Naive B cell (primary cell): Measurements from ENCODE around the gene CHERP. TPM values are rescaled to one million over a fixed set of nuclear protein-coding genes. Genes with fewer than 3 reads are reported as not detected.

Experiments used
- ATAC-seq, 2 donors: fragments of 150-1000 bp; cut with Tn5 transposase; 2 replicates each; pipeline ENCODE4 v1.10.0; 2021; ENCODE audit warnings: low read depth in 2 of 2, mild to moderate bottlenecking in 2 of 2, moderate library complexity in 2 of 2
- DNase-seq: peaks from one replicate; pipeline ENCODE4 v3.0.0; 2022
- H3K27ac Mint-ChIP-seq, 6 donors: one replicate each; pipeline ENCODE4 v1.8.0; 2020 to 2022; ENCODE audit warnings: mild to moderate bottlenecking in 6 of 6, mixed read lengths in 6 of 6, moderate library complexity in 5 of 6, inconsistent platforms in 2 of 6
- H3K27me3 Mint-ChIP-seq, 3 donors: one replicate each; pipeline ENCODE4 v1.8.0; 2021 to 2022; ENCODE audit warnings: mixed read lengths in 3 of 3, mild to moderate bottlenecking in 1 of 3
- H3K36me3 Mint-ChIP-seq, 2 donors: one replicate each; pipeline ENCODE4 v1.8.0; 2020 to 2022; ENCODE audit warnings: mixed read lengths in 2 of 2, inconsistent platforms in 1 of 2, mild to moderate bottlenecking in 1 of 2
- H3K4me1 Mint-ChIP-seq, 3 donors: one replicate each; pipeline ENCODE4 v1.8.0; 2020 to 2022; ENCODE audit warnings: mixed read lengths in 3 of 3, inconsistent platforms in 1 of 3, mild to moderate bottlenecking in 1 of 3, moderate library complexity in 1 of 3
- H3K4me3 Mint-ChIP-seq, 8 donors: one replicate each; pipeline ENCODE4 v1.8.0; 2020 to 2022; ENCODE audit warnings: mild to moderate bottlenecking in 8 of 8, mixed read lengths in 8 of 8, moderate library complexity in 8 of 8, inconsistent platforms in 2 of 8
- H3K9me3 Mint-ChIP-seq, 7 donors: one replicate each; pipeline ENCODE4 v1.8.0; 2020 to 2022; ENCODE audit warnings: mixed read lengths in 7 of 7, mild to moderate bottlenecking in 5 of 7, inconsistent platforms in 2 of 7, moderate library complexity in 1 of 7
- polyA plus RNA-seq, 6 donors: library from polyadenylated mRNA; unstranded; fragments of 300-500 nt; fragmentation: Illumina TruSeq; gene quantifications; one replicate each; pipeline ENCODE4 v1.2.3, GENCODE V29; 2021; ENCODE audit warnings: low read depth in 6 of 6

CHERP gene
- polyA plus RNA-seq, 6 donors from 2014 or later, result 3.2 to 19.5 (median 9.4) TPM

DNA sequence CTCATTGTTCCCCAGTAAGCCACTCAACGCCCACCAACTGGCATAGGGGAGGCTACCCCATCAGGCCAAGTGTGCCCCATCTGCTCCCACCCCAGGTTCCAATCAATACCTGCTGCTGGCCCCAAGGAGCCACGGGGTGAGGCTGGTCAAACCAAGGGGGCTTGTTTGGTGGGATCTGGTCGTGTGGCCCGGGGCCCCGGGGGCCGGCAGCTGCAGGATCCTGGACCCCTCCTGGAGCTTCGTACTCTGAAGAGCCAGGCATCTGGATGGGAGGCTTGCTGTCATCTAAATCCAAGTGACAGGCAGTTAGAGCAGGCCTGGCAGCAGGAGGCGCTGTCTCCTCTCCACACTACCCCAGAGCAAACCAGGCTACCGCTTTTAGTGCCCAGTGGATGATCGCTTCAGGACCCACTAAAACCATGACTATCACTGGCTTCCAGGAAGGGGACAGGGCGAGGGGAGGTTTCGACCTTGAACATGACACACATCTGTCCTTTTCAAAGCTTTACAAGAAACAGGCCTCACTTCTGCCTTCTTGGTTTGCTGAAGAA, 14.2 kb downstream of the CHERP start:
- Mint-ChIP-seq H3K27me3 (no peaks in the 10 kb centered on the region), H3K9me3 (no peaks in the 10 kb centered on the region), H3K36me3 (peaks cover 0 to 12% of the 10 kb centered on the region in 2 donors), H3K4me1 (peaks cover 0 to 5% (median 3%) of the 10 kb centered on the region in 3 donors), H3K27ac (peak overlapping the region in 1 of 6 donors; percentile 61), H3K4me3 (no peak overlapping the region)
- peak in 1 of 2 donors; percentile 23 for ATAC-seq
- peak; percentile 26 for DNase-seq

DNA sequence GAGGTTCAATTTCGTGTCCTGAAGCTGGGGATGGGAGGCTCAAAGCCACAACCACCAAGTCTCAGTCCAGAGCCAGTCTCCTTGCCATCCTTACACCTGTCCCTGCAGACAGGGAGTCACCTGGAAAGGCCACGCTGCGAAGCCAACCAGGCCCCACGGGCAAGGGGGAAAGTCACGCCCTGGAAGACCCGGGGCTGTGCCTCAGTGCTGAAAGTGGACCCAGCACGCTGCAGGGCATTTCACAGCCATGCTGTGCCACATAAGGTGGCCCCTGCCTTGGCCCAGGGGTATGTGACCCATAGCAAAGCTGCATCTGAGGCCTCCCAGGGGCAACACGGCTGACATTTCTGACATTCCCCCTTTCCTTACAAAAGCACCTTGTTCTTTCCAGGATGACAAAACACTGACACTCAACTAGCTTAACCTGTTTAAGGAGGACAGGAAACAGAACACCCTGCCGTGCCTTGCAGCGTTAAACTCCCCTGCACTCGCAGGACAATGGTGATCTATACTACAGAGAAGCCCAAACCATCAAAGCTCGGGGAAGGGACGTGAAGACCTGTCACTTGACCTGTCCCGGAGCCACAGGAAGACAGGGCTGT, 14.8 kb downstream of the CHERP start:
- DNase-seq (no peak), ATAC-seq (no peak)
- Mint-ChIP-seq H3K36me3 (peaks cover 0 to 16% of the 10 kb centered on the region in 2 donors), H3K27me3 (no peaks in the 10 kb centered on the region), H3K27ac (peak overlapping the region in 1 of 6 donors; percentile 61), H3K4me3 (no peak overlapping the region), H3K9me3 (no peaks in the 10 kb centered on the region), H3K4me1 (peaks cover 0 to 5% (median 3%) of the 10 kb centered on the region in 3 donors)

DNA sequence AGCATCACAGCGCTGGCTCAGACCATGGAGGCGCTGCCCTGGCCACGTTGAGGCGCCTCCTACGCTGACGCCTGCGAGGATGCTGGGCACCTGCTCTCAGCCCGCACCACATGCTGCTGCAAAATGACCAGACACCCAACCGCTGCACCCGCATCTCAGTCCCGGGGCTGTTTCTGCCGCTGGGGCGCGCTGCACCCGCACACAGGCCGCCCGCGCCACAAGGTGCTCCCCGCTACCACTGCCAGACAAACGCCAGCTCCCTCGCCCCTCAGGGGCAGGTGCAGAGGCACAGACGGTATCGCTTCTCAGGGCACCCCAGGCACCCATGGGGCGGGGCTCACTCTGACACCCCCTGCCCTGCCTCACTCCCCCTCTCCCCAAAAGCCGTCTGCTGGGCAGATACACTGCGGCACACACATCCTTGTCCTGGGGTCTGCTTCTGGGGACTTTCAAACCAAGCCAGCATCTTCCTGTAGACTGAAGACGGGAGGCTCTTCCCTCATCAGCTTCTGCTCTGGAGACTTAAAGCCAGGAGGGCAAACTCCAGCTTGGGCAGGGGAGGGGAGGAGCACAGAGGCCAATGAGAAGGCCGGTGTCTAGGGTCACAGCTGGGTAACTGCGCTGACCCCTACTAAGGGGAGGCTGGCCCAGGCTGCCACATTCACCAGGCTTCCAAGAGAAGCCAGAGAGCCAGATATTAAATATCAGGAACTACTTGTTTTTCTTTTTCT, 16.3 kb downstream of the CHERP start:
- Mint-ChIP-seq H3K4me1 (peaks cover 0 to 3% (median 0%) of the 10 kb centered on the region in 3 donors), H3K27ac (no peak overlapping the region), H3K36me3 (peaks cover 0 to 6% of the 10 kb centered on the region in 2 donors), H3K4me3 (no peak overlapping the region), H3K9me3 (no peaks in the 10 kb centered on the region), H3K27me3 (no peaks in the 10 kb centered on the region)
- no peak for DNase-seq
- ATAC-seq, result no peak

DNA sequence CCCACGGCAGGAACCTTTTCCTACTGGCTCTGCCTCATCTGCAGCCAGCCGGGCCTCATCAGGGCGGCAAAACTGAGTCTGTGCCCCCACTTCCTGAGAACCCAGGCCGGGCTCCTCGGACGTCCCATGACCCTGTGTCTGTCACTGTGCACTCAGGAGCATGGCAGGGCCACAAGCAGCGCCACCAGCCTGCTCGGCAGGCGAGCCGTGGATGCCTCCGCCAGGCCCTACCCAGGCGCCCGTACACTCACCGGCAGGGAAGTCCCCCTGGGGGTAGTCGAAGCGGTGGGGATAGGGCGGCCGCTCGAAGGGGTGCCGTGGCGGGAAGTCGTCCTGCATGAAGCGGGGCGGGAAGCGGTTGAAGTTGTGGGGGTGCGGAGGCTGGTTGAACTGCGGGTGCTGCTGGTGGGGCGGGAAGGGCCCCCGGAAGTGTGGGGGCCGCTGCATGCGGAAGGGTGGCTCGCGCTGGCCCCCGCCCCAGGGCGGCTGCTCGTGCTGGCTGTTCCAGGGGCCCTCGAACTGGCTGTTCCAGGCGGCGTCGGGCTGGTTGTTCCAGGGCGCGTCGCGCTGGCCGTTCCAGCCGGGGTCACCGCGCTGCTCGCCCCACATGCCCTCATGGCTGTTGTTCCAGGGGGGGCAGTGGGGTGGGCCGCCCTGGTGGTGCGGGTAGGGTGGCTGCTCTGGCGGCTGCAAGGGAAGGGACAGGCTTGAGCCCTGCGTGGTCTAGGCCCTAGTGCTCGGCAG, 17.1 kb downstream of the CHERP start:
- H3K4me3 Mint-ChIP-seq, result no peak overlapping the region
- H3K9me3 Mint-ChIP-seq, result no peaks in the 10 kb centered on the region
- DNase-seq (no peak), ATAC-seq (no peak)
- H3K36me3 Mint-ChIP-seq, result peaks cover 0 to 5% of the 10 kb centered on the region in 2 donors
- H3K4me1 Mint-ChIP-seq, result peaks cover 0 to 3% (median 0%) of the 10 kb centered on the region in 3 donors
- no peak overlapping the region for H3K27ac Mint-ChIP-seq
- no peaks in the 10 kb centered on the region for H3K27me3 Mint-ChIP-seq

DNA sequence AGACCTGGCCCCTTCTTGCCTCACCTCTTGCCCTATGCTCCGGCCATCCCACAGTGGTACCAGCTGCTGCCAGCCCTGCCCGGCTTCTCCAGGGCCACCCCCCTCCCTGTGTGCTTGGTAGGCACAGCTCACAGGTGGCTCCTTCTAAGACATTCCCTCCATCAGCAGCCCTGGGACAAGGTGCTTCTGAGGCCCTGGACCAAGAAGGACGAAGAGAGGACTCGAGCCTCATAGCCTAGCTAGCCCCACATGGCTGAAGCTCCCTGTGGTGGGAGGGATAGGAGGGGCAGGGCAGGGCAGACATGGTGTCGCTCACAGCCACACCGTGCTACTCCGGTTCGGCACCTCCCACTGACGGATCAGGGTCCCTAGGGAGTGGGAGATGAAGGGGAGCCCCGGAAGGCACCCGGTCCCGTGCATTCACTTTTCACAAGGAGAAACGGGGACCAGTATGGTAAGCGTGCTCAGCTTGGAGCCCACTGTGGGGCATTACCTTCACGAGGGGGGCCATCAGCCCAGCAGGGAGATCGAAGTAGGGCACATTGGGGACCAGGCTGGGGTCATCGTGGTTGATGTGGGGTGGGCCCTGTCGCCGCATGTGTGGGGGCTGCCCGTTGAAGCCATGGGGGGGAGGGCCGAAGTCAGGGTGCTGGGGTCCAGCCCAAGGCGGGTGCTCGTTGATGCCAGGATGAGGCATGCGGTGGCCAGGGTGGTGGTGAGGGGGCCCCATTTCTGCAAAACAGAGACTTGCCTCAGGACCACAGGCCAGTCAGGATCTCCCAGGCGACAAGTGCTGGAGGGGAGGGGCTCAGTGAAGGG, 19.5 kb downstream of the CHERP start:
- Mint-ChIP-seq H3K27me3 (no peaks in the 10 kb centered on the region), H3K27ac (peak overlapping the region in 1 of 6 donors; percentile 62), H3K36me3 (peaks cover 5 to 6% of the 10 kb centered on the region in 2 donors), H3K9me3 (no peaks in the 10 kb centered on the region), H3K4me1 (no peaks in the 10 kb centered on the region), H3K4me3 (no peak overlapping the region)
- DNase-seq (no peak), ATAC-seq (no peak)

DNA sequence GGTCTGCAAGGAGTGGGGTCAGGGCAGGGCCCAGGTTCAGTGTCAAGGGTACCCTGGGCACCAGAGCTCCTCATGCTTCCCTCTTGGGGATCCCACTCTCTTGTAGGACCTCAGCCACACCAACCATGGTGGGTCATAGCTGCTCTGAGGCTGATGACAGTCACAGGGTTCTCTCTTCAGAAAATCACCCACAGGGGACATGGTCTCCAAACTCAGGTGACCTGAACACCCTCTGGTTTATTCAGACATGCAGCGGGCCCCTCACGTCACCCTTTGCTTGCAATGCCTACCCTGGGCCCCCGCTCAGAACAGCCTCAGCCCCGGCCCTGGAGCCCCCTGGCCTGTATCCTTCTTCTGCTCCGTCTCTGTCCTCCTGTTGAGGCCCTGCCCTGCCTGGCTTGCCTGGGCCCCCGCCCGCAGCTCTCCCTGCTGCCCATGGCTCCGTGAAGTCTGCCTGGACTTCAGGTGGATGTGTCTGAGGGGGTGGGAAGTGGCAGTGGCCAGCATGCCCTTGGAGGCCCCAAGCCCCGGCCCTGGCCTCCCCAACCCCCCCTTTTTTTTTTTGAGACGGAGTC, 20.4 kb downstream of the CHERP start:
- Mint-ChIP-seq H3K27me3 (no peaks in the 10 kb centered on the region), H3K36me3 (peaks cover 5 to 6% of the 10 kb centered on the region in 2 donors), H3K27ac (no peak overlapping the region), H3K4me3 (no peak overlapping the region), H3K4me1 (no peaks in the 10 kb centered on the region), H3K9me3 (no peaks in the 10 kb centered on the region)
- ATAC-seq (no peak), DNase-seq (no peak)

DNA sequence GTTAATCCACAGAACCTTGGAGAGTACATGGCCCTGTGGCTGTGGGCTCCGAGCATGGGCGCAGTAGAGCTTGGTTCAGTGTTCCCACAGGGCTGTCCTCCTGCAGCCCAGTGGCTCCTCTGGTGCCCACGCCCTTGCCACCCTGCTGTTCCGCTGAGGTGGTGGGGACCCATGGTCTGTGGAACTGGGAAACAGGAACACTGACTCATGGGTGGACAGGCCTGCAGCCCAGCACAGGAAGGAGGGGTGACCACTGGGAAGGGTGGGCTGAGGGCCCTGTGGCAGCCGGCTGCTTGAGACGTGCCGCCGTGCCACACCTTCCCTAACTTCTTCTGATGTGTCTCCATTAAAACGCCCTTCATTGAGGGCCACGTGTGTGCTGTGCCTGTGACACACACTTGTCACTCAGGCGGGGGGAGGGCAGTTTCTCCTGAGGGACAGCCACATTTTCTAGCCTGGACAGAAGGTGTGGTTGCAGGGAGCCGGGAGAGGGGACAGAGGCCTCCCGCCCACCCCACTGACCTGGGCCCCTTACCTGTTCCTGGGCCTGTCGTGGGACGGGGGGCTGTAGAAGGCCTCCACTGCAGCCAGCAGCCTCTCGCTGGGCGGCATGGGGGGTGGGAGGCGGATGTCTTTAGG, 21.1 kb downstream of the CHERP start:
- Mint-ChIP-seq H3K27ac (no peak overlapping the region), H3K4me3 (no peak overlapping the region), H3K36me3 (peaks cover 5 to 6% of the 10 kb centered on the region in 2 donors), H3K9me3 (no peaks in the 10 kb centered on the region), H3K4me1 (no peaks in the 10 kb centered on the region), H3K27me3 (no peaks in the 10 kb centered on the region)
- ATAC-seq (no peak), DNase-seq (no peak)

DNA sequence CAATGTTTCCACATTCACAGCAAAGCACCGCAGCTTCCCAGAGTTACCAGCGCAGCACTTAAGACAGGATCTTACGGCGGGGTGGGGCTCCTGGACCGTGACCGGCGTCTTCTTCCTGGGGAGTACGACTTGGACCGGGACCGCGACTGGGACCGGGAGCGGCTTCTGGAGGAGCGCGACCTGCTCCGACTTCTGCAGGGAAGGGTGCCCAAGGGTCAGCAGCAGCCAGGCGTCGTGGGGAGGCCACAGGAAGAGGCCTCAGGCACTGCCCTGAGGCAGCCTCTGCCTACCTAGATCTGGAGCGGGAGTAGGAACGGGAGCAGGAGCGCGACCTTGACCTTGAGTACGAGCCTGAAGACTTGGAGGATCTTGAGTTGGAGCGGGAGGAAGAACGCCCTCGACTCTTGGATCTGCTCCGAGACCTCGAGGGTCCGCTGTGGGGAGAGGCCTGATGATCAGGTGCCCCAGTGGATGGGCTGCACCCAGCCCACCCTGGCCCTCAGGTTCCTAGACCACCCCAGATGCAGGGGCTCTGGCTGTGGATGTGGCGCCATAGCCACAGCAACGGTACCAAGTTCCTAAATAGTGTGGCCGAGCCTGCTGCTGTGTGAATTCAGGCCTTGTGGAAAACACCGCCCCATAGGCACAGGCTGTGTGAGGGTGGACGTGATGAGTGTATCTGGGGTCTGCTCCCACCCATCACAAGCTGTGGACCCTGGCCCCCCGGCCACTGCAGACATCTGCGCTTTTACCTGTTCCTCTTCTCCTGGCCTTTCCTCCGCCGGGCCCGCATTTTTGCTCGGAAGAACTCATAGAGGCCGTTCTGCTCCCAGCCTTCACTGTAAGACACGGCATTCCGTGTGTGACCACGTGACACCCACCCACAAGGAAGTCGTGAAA, 21.9 kb downstream of the CHERP start:
- ATAC-seq, result no peak
- H3K4me3 Mint-ChIP-seq, result no peak overlapping the region
- H3K9me3 Mint-ChIP-seq, result no peaks in the 10 kb centered on the region
- H3K36me3 Mint-ChIP-seq, result peaks cover 5 to 6% of the 10 kb centered on the region in 2 donors
- H3K4me1 Mint-ChIP-seq, result no peaks in the 10 kb centered on the region
- H3K27me3 Mint-ChIP-seq, result no peaks in the 10 kb centered on the region
- DNase-seq, result no peak
- H3K27ac Mint-ChIP-seq, result peak overlapping the region in 2 of 6 donors; percentile 47 to 60

DNA sequence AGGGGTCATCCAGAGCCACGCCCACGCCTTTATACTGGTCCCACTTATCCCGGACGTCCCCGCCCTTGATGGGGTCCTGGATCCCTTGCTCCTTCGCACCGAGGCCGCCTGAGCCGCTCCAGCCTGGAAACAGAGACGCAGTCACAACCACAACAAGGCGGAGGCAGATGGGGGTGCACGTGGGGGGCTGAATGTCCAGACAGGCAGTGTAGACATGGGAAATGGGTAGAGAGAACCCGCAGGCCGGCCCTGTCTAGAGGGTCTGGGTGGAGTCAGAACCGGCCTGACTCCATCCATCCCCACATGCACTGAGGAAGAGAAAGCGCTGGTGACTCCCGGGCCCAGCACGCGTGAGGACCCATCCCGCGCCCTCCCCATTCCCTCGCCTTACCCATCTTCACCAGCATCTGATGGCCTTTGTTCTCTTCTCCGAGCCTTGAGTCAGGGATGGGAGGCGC, 23.0 kb downstream of the CHERP start:
- H3K27me3 Mint-ChIP-seq, result no peaks in the 10 kb centered on the region
- ATAC-seq (no peak), DNase-seq (no peak)
- no peaks in the 10 kb centered on the region for H3K9me3 Mint-ChIP-seq
- peaks cover 5 to 6% of the 10 kb centered on the region in 2 donors for H3K36me3 Mint-ChIP-seq
- peak overlapping the region in 1 of 6 donors; percentile 12 for H3K27ac Mint-ChIP-seq
- no peaks in the 10 kb centered on the region for H3K4me1 Mint-ChIP-seq
- no peak overlapping the region for H3K4me3 Mint-ChIP-seq

DNA sequence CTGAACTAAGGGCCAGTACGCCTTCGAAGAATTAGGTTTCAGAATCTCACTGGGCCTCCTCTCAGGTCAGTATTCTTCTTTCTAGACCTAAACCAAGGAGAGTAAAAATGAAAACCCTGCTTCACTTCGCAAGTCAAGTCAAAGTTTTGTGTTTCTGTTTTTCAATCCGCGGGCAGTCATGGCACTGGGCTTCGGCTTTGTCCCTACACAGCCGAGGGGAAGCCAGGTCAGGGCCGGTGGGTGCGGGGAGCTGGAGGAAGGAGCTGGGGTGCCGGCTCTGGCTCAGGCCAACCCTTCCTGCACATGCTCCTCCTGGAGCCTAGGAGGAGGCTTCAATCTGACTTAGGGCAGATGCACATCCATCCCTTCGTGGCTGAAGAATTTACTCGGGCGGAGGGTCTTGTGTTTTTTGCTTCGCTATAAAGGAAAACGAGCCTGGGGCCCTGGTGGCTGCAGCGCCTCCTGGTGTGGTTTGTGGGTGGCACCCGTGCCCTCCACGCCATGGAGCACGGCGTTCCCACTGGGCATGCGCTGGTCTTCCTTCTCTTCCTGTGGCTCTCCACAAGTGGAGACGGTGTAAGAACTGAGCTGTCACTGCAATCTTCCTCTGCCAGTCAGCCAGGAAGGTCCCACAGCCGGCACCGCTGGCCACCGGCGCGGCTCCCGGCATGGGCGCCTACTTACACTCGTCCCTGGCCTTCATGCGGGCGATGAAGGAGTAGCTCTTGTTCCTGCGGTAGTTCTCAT, 23.6 kb downstream of the CHERP start:
- Mint-ChIP-seq H3K4me1 (no peaks in the 10 kb centered on the region), H3K27ac (peak overlapping the region in 3 of 6 donors; percentile 12 to 68 (median 24)), H3K27me3 (no peaks in the 10 kb centered on the region), H3K9me3 (no peaks in the 10 kb centered on the region), H3K4me3 (no peak overlapping the region), H3K36me3 (peaks cover 5 to 6% of the 10 kb centered on the region in 2 donors)
- DNase-seq (no peak), ATAC-seq (no peak)

DNA sequence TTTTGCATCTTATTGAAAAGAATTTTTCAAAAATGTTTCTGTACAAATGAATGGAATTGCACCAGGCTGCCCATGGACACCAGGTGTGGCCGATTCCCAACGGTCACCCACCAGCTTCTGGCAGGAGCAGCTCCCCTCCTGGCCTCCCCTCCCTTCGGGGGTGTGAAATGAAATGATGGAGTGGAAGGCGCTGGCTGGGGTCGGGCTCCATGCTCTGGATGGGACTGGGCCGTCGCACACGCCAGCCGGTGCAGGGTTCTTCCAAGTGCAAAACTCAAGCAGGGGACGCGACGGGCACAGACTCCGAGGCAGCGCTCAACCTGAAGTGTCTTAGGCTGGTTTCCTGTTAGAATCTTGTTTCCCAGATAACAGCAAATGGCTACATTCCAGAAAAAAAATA, 24.2 kb downstream of the CHERP start:
- Mint-ChIP-seq H3K4me3 (no peak overlapping the region), H3K36me3 (peaks cover 5 to 6% of the 10 kb centered on the region in 2 donors), H3K27ac (peak overlapping the region in 1 of 6 donors; percentile 24), H3K27me3 (no peaks in the 10 kb centered on the region), H3K9me3 (no peaks in the 10 kb centered on the region), H3K4me1 (no peaks in the 10 kb centered on the region)
- ATAC-seq (no peak), DNase-seq (no peak)
